Activated CD4-positive, CD25-positive, alpha-beta regulatory T cell (primary cell): ENCODE measurements around the gene CALD1.

Source experiments
- DNase-seq, 4 experiments: peaks; one replicate each; lab custom pipeline; 2025; lab: John Stamatoyannopoulos, UW

Gene CALD1

DNA sequence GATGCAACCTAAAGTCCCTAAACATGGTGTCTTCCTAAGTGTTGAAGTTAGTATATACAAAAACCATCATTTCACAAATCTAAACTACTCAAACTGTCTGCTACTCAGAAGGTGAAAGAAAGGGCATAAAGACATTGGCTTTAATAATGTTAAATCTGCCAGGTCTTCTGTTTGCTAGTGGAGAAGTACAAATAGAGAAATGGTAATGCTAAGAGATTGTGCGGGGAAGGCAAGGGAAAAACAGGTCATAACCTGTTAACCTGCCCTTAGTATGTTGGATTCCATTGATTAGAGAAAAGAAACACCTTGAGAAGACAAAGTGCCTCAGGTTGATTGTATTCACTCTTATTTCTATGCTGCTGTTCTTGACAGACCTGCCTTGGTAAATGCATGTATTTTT, 80.3 kb downstream of the CALD1 start:
- DNase-seq = no peak

DNA sequence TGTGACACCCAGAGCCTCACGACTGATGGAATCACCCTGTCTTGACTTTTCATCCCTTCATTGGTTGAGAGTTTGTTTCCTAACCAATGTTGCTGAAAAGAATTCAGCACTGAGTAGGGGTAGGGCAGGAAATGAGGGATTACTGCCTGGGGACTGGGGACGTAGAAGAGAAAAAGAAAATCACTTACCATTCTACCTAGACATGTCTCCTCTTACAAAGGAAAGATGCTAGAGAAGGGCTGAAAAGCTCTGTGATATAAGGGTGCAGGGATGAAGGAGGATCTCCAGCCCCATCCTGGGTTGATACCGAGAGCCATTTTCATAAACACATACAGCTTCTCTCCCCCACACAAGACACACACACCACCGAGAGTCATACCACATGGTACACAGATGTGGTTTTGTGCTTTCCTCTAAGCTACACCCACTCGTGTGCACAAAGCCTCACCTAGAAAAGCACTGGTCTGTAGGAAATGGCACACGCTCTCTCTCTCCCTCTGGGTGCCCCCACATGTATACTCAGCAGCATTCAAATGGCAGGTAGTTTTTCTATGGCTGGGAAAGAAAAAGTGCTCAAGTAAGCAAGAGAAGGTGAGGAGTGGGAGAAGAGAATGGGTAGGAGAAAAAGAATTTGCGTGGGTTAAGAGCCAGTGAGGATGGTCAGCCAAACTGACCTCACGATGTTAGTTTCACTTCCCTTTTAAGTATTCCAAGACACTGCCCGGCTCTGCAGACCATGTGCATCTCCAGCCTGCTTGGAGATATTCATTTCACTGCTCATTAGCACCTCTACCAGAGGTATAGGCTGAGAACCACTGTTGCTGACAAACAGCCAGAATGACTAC, 85.8 kb downstream of the CALD1 start:
- no peak for DNase-seq

DNA sequence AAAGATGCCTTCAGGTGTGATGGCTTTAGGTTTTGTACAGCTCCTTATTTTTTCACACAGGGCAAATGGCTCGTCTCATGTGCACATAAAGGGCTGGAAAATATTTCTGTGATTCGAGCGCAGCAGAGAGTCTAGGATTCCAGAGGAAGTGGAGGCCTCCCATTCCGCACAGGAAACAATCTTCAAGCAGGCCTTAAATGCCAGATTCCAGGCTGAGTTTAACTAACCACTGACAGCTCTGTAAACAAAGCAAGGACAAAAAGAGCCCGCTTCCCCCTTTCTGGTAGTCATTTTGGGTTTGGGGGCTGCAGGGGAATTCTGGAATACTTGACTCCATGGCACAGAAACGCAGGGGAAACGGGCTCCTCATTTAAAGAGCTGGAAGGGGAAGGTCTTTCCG, 87.2 kb downstream of the CALD1 start:
- no peak for DNase-seq

DNA sequence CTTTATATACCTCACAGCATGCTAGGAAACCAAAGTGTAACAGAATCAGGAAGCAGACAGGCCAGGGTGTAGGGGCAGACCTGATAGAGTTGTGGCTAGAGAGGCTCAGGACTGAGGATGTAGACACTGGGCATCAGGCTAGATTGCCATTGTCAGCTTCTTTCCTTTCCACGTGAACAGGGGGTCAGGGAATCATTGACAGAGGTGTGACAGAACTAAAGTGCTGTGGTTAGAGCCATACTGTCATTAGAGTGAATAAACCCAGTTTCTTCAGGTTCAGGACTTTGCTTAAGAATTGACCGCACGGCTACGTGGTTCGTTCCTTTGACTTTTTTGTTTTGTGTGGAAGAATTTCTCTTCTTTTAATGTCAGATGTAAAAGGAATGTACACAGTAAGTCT, 90.7 kb downstream of the CALD1 start:
- no peak for DNase-seq

DNA sequence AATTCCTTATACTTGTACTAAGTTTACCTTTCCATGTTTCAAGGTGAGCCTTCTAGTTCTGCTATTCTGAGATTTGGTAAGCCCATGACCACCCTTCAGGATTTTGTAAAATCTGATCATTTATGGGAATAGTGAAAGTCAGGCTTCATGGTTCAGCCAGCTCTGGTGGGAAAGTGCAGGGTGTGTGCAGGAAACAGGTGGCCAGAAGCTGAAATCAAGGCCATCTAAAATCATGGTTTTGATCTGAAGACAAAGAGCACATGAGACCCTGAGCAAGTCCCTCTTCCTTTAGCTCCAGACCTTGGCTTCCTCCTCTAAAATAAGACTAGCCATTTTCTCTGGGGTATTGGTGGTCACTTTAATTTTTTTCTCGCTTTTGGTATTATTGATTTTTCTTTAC, 91.3 kb downstream of the CALD1 start:
- no peak for DNase-seq

DNA sequence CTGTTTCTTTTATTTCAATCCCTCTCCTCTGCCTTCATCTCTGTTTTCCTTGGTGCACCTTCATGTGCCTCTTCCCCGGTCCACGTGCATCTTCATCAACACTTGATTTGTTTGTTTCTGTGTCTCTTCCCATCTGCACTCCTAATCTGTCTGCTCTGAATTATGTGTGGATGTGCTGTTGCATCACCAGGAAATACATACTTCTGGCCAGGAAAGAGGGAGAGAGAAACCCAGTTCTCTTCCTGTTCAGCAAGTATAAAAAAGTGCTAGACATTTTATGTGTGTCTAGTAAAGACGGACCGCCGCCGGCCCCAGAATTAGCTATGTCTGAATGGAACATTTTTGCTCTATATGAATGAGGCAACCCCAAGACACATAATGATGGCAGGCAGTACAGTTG, 93.8 kb downstream of the CALD1 start:
- no peak for DNase-seq

DNA sequence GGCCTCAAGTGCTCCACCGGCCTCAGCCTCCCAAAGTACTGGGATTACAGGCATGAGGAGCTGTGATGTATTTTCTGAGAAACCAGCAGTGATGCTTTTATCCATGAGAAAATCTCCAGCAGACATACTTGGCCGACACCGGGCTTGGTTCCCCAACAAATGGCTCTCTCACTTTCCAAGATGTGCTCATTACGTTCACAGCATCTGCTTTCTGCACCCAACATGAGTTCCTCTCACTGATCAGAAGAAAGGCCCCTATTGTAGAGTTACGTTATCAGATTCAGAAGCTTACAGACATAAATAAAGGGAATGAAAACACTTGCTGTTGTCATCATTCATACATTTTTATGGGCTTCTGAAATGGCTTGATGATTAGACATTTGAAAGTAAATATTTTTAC, 95.0 kb downstream of the CALD1 start:
- no peak for DNase-seq

DNA sequence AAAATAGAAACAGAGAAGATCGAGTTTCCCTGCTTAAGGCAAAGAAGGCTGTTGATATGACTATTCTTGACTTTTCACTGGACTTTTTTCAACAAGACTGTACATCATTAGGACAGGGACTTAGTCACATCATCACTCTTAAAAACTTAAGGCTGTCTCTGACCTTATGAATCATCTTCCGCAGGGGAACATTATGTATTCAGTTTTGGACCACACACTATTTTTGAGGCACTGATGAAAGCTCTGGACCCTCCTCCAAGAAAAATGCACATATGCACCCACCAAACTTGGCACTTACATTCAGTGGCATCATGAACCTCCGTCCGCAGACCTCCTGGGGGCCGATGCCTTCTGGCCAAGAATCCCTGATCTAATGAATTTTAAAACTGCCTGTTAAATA, 96.4 kb downstream of the CALD1 start:
- DNase-seq = no peak

DNA sequence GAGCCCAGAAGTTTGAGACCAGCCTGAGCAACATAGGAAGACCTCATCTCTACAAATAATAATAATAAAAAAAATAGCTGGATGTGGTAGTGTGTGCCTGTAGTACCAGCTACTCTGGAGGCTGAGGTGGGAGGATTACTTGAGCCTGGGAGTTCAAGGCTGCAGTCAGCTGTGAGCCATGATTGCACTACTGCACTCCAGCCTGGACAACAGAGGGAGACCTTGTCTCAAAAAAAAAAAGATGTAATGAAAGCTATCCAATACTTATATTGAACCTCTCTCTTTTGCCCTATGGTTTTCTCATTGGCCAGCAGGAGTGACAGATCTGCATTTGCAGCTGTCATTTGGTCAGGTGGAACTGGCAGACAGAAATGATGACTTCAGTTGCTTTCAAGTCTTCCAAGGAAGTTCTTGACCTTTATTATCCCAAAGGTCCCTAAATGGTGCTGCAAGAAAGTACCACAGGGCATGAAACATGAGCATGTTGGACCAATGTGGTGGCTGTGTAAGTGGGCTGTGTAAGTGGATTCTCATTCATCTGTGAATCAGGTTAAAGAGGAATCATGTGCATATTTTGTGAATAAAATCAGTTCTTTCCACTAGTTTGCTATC, 99.4 kb downstream of the CALD1 start:
- DNase-seq = no peak

DNA sequence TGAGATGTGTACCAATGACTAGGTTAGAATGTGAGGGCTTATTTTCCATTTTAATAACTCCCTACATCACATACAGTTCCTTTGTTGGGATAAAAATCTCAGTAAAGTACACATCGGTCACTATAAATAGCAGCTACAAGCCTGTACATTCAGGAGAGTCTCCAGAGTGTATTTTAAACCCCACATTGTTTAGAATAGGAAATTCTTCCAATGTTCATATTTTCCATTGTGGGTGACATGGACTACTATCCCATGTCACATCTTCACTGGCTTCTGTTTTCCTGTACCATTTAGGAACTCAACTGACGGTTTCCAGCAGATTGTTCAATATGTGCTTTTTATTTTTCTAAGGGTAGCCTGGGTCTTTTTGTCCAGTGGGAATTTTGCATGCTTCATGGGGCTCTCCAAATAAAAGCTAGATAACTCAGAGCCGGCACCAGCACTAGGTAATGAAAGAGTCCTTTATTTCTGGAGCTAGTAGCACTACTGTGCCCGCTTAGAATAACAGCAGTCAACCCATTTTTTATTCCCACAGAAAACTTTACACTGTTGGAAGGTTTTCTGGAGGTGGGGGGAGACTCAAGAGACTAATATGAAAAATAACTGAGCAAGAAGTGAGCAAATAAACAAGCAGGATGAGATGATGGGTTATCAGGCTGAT, 100.5 kb downstream of the CALD1 start:
- no peak for DNase-seq

DNA sequence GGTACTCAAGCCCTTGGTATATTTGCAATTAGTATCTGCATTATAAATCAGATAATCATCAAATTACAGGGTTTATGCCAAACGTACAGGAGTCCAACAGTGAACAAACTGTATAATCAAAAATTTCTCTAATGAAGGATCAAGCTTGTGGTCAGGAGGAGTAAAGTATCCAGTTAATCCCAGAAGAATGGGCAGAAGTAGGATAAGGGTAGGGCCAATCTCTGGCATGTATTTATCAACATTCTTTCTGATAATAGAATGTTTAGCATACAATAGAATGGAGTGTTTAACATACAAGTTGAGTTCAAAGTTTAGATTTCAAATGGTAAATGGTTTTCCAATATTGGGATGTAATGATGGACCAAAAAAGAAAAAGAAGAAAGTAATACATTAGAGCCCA, 103.0 kb downstream of the CALD1 start:
- DNase-seq = no peak

DNA sequence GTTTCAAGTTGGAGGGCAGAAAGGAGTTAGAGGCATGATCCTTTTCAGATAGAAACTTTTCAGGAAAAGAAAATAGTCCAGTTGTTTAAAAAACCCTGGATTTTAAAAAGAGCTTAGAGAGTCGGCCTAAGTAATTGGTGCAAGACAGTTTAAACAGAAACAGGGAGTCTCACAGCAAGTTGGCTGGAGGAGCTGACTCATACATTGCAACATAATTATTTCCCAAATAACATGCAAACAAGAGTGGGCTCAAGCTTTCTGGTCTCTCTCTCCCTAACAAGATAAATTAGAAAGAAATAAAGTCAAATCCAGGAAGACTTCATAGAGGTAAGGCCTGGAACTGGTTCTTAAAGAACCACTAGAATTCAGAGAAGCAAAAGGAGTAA, 106.5 kb downstream of the CALD1 start:
- no peak for DNase-seq

DNA sequence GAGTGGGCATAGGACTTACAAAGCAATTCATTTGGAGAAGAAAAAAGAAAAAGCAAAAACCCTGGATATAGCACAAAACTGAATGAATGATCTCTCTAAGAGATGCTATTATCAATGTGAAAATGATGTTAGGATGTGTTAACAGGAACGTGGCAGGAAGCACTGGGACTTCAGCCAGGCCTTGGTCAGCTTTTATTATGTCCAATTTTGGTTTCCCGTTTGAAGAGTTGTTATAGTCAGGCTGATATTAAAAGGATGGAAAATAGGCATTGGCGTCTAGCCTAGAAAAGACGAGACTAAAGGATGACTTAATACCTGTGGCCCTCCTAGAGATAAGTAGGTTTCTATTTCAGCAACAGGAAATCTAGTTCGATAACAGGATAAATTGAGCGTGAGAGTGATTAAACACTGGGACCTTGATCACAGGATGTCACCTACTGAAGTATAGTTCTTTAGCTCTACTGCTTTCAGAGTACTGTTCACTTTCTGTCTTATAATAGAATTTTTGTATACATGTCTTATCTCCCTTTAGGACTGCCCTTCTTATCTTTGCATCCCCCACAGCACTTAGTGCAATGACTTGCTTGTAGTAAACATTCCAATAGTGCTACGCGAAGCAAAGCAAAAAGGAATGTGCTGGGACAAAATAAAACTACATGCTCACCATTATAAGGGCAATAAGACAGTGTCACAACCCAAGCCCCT, 107.1 kb downstream of the CALD1 start:
- DNase-seq = no peak

DNA sequence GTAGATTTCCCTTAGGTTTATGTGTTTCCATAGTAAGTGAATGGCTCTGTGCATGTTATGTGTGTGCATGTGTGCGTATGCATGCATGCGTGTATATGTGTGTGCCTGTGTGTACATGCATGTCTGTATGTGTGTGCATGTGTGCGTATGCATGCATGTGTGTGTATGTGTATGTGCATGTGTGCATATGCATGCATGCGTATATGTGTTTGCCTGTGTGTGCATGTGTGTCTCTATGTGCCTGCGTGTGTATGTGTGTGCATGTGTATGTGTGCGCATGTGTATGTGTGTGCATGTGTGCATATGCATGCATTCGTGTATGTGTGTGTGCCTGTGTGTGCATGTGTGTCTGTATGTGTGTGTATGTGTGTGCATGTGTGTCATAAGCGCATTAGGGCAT, 108.1 kb downstream of the CALD1 start:
- no peak for DNase-seq

DNA sequence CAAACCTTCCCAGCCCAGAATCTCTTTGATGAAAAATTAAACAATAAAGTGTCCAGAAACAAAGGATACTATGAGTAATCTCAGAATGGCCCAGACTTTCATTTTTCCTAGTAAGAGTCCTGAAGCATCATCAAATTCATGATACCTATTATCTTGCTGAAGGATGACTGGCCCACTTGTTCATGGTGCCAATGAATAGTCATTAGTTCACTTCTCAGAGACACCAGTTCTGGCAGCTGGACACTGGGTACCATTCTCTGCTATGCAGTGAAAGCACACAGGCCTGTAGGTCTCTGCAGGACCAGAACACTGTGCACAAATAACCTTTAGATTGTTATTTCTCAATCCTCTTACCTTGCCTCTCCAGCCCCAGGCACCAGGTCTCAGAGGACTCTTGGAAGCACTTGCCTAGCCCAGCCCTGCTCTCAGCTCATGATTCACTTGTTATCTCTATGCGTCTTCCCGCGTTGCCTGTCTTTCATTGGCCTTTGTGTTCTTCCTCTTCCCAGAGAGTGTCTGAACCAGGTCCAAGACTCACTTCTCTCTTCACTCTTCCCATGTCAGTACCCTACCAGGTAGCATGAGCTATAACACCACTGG, 108.8 kb downstream of the CALD1 start:
- no peak for DNase-seq

DNA sequence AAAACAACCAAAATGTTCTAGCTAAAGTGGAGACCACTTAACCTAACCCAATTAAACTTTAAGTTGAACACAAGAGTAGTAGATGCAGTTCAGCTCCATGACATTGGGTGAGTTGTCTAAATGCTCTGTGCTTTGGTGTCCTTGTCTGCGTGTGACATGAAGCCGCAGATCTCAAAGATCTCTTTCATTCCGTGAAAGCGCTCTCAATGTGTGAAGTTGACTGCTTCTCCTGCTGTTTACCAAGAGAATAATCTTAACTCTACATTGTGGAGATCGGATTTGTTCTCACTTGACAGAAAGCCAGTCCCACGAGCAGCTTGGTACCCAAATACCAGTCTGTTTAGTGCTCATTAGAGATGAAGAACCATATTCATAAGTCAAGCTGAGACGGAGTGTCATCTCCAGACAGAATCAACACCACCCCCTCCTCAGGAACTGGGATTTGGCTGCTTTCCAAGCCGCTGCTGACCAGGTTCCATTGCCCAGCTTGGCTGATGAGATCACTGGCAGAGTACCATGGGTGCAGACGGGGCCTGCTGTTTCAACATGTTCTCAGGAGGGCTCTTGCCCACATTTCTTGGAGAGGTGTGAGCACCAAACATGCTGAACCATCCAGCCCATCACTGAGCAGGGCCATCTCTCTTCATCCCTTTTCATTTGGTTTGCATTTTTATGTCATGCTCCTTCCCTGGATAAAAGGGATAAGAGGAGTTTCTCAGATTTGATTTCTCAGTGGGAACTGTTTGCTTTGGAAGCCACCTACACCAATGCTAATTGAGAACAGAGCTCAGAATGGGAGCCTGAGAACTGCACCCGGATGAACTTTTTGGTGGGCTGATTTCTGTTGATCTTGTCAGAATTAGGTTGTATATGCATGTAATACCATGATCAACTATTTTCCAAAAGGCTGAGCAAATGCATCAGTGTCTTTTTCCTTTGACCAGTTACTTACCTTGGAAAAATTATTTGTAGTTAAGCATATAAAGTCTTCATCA, 111.1 kb downstream of the CALD1 start:
- DNase-seq = no peak

DNA sequence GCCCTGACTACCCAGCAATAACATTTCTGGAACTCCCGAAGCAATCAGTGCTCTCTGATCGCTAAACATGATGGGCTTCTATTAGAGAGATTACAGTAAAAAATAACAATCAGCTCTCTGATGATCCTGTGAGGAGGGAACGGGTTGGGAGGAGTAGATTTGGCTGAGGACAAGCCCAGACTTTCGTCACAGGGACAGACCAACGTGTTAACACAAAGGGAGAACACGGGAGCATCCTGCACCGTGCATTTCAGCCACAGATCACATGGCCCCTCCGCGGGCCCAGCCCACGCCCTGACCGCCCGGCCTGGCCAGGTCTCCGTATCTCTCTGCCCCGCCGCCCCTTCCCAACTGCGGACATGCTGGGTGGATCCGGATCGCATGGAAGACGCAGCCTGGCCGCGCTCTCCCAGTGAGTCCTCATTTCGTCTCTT, 111.8 kb downstream of the CALD1 start:
- no peak for DNase-seq

DNA sequence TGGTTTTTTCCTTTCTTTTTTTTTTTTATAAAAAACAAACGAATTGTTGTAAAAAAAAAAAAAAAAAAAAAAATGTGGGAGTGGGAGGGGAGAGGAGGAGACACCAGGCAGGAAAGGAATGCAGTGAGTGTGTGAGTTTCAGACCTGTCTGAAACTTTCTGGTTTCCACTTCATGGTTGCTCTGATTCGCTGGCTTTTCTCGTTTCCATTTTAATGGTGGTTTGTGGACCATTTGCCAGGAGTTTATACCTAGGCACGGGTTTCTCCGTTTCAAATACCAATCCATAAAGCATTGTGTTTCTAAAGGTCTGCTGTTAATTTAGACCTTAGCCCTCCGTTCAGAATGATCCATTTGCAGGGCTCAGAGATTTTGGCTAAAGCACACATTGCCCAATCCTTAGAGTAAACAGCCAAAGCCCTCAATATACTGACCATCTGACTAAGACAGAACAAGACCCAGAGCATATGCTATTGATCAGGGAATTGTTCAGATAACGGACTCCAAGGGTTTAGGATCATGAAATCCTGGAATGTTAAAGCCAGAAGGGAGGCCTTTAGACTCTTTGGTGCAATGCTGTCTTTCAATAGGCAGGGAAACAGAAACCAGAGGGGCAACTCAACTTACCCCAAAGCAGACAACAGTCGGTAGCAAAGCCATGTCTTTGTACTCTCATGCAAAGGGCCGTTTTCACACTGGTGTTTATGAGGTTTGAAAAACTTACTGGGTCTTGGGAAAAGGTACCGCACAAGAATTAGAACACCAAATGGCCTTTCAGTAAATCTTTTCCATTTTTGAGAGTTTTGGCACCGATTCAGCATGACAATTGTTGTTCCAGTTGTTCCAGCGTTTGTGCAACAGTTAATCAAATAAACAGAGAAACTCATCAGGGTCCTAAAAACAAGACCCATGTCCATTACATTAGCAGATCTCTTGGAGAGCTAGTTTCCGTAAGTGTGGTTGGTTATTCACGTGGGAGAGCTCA, 112.6 kb downstream of the CALD1 start:
- no peak for DNase-seq

DNA sequence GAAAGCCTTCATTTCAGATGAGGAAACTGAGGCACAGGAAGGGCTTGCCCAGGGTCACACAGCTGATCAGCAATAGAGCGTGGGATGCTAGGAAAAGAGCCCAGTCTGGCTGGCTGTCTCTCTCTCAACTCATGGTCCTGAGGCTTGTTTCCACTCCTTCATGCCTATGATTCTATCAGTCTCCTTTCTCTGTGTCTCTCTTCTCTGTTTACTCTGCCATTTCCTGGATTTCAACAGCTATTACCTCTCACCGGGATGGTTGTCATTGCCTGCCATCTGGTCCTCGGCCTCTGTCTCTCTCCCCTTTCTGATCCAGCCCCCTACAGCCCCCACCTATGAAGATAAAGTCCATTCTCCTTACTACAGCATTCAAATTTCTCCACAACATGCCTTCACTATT, 113.5 kb downstream of the CALD1 start:
- no peak for DNase-seq

DNA sequence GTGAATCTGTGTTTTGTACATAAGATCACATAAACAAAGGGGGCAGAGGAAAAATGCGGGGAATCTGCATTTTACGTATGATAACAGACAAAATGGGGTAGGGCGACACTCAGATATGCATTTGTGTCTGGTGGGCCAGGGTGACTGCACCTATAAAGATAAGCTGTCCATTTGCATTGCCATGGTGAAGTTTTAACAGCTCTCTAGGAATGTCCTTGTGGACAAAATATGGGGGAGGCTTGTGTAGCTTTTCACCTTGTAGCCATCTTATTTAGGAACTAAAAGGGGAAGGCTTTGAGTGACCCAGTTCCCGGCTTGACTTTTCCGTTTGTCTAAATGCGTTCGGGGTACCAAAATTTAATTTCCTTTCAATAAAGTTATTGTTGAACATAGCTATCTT, 114.5 kb downstream of the CALD1 start:
- no peak for DNase-seq
